ENCODE data around the gene TBX2.

- TF ChIP-seq CTCF (IDR thresholded peaks at IDR 0.05; ENCODE audit: low read depth, low read length, poor library complexity, severe bottlenecking) (no peak), EZH2phosphoT487 (IDR thresholded peaks at IDR 0.05; ENCODE audit: borderline replicate concordance, low read length) (no peak)
Observed at GRCh38 chr17:61394630-61395408, 4.8 kb upstream of the TBX2 start.
